GM12874 (cell line): Measurements from ENCODE around the gene DIS3L2.

Source experiments
- TF ChIP-seq, protein P1 (sequence below): IDR thresholded peaks from 2 replicates; pipeline ENCODE4 v1.5.1; 2011; ENCODE audit warnings: low read depth, mild to moderate bottlenecking, control low read depth, low read length, moderate library complexity; ENCODE audit not compliant: insufficient read depth

DIS3L2 gene

GRCh38 chr2:232229911-232230310 is 268.4 kb downstream of the DIS3L2 start:
- TF ChIP-seq, protein P1, sequence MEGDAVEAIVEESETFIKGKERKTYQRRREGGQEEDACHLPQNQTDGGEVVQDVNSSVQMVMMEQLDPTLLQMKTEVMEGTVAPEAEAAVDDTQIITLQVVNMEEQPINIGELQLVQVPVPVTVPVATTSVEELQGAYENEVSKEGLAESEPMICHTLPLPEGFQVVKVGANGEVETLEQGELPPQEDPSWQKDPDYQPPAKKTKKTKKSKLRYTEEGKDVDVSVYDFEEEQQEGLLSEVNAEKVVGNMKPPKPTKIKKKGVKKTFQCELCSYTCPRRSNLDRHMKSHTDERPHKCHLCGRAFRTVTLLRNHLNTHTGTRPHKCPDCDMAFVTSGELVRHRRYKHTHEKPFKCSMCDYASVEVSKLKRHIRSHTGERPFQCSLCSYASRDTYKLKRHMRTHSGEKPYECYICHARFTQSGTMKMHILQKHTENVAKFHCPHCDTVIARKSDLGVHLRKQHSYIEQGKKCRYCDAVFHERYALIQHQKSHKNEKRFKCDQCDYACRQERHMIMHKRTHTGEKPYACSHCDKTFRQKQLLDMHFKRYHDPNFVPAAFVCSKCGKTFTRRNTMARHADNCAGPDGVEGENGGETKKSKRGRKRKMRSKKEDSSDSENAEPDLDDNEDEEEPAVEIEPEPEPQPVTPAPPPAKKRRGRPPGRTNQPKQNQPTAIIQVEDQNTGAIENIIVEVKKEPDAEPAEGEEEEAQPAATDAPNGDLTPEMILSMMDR: no peak

DNA sequence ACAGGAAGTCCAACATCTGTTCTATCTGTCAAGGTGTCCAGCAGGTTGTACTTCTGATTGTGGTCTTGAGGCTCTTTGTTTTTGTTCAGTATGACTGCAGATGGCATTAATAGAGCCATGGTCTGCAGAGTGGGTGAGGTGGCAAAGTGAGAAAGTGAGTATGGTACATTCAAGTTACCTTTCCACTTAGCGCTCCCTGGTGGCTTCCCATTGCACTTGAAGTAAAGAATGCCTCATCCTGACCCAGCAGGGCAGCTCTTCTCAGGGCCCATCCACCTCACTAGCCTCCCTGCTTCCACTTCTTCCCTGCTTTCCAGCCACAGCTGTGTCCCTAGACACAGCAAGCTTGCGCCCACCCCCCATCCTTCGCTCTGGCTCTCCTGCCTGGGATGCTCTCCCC is 269.0 kb downstream of the DIS3L2 start:
- TF ChIP-seq, protein P1: peak; percentile 38; the same call in 1 of the 2 replicates

DNA sequence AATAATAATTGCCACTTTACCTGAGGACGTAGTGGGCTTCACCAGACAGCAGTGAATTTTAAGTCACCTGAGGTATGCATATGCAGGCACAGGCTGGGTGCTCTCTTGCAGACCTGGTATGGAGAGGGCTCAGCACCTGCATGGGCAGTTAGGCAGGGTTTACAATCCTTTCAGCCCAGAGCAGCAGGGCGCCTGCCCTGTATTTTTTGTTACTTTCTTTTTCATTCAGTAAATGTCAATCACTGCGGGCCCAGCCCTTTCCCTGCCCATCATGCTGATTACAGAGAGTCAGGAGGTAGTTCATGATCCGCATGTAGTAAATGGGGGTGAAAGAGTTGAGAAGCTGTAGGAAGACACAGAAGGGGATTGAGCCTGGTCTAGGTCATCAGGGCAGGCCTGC is 270.0 kb downstream of the DIS3L2 start:
- TF ChIP-seq, protein P1: no peak

DNA sequence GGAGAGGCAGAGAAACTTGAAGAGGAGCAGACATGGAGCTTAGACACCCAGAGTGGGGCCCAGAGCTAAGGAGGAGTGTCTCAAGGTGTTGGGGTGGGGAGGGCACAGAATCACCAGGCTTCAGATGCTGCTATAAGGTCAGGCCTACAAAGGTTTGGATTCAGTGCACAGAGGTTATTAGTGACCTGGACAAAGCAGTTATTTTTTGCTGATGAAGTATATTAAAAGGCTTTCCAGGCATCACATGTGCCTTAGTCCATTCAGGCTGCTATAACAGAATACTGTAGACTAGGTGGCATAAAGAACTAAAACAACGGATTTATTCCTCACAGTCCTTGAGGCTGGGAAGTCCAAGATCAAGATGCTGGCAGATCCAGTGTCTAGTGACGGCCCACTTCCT is 271.4 kb downstream of the DIS3L2 start:
- TF ChIP-seq, protein P1: no peak

DNA sequence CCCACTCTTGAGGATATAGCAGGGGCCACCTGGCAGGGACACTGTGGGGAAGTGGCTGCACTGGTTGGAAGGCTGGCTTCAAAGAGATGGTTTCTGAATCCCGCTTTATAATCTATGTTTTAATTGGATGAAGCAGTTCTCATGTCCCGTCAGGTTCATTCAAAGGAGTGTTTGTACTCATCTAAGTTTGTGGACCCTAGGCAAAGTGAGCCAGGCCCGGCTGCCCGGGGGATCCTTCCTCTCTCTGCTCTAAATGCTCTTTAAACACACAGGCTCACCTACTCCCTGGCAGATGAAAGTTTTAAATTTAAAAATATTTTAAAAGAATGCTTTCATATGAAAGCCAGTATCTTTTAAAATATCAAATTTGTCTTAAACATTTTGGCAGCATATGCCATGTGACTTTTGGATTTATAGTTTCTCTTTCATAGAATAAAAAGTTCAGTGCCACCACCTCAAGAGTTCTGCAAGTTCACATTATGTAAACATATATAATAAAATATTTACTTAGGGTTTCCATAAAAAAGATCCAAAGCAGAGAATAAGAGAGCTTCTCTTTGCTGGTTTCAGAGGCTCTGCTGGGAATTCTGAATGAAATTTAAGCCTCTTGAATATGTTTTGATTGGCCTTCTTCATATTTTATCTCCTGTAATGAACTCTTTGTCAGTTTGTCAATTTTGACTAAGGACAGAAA is 273.6 kb downstream of the DIS3L2 start:
- TF ChIP-seq, protein P1: no peak

DNA sequence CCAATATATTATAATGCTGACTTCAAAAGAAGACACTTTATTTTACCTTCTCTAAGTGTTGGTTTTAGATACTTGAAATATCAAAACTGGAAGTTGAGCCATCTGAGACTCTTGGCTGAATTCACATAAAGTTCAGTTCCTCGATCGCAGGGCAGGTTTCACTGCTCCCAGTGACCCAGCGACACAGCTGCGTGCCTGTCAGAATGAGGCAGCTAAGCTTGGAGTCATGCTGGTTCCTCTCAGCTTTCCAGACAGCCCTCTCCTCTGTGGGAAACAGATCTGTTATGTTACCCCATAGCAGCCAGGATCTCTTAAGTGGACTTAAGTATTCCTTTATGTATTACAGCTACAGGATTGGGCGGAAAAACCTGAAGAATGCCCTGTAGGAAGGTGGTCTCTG is 274.2 kb downstream of the DIS3L2 start:
- TF ChIP-seq, protein P1: no peak

DNA sequence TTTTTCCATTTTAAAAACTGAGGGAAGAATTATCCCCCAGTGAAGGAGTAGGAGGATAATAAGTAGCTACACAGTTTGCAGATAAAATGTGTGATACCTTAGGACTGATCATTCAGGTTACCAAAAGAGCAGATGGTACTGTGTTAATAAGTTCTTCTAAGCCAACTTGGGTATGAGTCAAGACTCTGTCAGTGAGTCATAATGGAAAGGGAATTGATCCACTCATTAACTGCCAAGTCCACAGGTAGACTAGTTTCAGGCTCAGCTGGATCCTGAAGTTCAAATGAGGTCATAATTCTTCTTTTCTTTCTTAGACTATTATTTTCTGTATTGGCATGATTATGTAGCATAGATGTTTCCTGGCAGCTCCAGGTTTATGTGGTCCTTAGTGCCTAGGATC is 274.7 kb downstream of the DIS3L2 start:
- TF ChIP-seq, protein P1: no peak

- TF ChIP-seq, protein P1: no peak
These were observed 276.0 kb downstream of the DIS3L2 start for GRCh38 chr2:232237464-232237863.
